ENCODE data around the gene FHL5. TPM values are rescaled to one million over a fixed set of nuclear protein-coding genes. Genes with fewer than 3 reads are reported as not detected.

Gene FHL5
- not detected for total RNA-seq

DNA sequence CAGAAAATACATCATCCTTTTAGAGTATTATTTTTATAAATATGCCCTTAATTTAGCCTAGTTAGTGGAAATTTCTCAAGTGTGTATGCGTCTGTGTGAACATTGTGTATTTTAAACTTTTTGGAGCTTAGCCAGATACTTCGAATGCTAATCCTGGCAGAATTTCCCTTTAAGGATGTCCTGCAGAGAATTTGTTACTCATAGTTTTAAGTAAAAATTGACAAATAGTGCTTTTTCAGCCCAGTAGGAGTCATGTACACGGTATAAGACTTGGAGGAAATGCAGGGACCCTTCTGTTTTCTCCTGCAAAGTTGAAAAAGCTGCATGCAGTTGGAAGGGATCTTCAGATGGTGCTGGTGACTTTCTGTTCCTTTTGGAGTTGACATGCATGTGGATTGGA is at the start of gene FHL5:
Gene FHL5, plus strand, starts transcription at position 243 of the 400 bp plus-strand sequence. CDS start 40,486 bp downstream, outside the sequence.
- TF ChIP-seq, protein P1, sequence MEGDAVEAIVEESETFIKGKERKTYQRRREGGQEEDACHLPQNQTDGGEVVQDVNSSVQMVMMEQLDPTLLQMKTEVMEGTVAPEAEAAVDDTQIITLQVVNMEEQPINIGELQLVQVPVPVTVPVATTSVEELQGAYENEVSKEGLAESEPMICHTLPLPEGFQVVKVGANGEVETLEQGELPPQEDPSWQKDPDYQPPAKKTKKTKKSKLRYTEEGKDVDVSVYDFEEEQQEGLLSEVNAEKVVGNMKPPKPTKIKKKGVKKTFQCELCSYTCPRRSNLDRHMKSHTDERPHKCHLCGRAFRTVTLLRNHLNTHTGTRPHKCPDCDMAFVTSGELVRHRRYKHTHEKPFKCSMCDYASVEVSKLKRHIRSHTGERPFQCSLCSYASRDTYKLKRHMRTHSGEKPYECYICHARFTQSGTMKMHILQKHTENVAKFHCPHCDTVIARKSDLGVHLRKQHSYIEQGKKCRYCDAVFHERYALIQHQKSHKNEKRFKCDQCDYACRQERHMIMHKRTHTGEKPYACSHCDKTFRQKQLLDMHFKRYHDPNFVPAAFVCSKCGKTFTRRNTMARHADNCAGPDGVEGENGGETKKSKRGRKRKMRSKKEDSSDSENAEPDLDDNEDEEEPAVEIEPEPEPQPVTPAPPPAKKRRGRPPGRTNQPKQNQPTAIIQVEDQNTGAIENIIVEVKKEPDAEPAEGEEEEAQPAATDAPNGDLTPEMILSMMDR (IDR thresholded peaks at IDR 0.05) = no peak
- Mint-ChIP-seq H3K4me3 (no peak within 1 kb of the TSS), H3K36me3 (ENCODE audit: low read depth) (no peaks in the 10 kb centered on the region), H3K27me3 (peaks cover 6% of the 10 kb centered on the region), H3K4me1 (ENCODE audit: low read depth) (peaks cover 3% of the 10 kb centered on the region), H3K27ac (no peak within 1 kb of the TSS), H3K9me3 (no peaks in the 10 kb centered on the region)
- intact Hi-C loops (cut with micrococcal nuclease) = no loop called here
- DNase-seq = no peak
- ATAC-seq = no peak
- ChIA-PET CTCF (interaction anchor here (1.3 kb wide), 1 partner anchor 10 kb away, joined by 3 read pairs; no protein-coding TSS in a partner anchor), POLR2A (no interaction called here)

DNA sequence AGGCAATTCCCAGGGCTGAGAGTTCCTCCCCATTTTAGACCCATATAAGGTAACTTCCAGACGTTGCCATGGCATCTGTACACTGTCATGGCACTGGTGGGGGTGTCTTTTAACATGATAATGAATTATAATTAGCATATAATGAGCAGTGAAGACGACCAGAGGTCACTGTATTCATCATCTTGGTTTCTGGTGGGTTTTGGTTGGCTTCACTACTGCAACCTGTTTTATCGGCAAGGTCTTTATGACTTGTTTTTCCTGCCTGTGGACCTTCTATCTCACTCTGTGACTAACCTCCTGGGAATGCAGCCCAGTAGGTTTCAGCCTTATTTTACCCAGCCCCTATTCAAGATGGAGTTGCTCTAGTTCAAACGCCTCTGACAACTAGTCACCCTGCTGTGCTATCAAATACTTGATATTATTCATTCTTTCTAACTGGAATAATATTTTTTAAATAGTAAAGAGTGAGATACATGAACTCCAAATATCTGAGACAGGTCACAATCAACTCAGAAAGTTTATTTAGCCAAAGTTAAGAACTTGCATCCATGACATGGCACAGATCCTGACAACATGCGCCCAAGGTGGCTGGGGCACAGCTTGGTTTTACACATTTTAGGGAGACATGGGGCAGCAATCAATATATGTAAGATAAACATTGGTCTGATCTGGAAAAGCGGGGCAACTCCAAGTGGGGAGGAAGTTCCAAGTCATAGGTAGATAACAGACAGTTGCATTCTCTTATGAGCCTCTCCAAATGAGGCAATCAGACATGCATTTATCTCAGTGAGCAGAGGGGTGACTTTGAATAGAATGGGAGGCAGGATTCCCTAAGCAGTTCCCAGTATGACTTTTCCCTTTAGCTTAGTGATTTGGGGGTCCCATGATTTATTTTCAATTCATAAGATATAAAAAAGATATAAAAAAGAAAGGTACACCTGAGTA is 42.5 kb upstream of the FHL5 start:
- ChIA-PET CTCF (no interaction called here), POLR2A (interaction anchor here (0.8 kb wide), 1 partner anchor 25 kb away, joined by 3 read pairs; no protein-coding TSS in a partner anchor)
- peaks cover 12% of the 10 kb centered on the region for H3K4me1 Mint-ChIP-seq (ENCODE audit: low read depth)
- DNase-seq (peak; percentile 17), ATAC-seq (no peak)
- H3K4me3 Mint-ChIP-seq = peak overlapping the region; percentile 98
- TF ChIP-seq, protein P1 (IDR thresholded peaks at IDR 0.05) = no peak
- H3K27me3 Mint-ChIP-seq = no peaks in the 10 kb centered on the region
- peaks cover 5% of the 10 kb centered on the region for H3K36me3 Mint-ChIP-seq (ENCODE audit: low read depth)
- peak overlapping the region; percentile 69 for H3K27ac Mint-ChIP-seq
- H3K9me3 Mint-ChIP-seq = no peaks in the 10 kb centered on the region
- intact Hi-C loops (cut with micrococcal nuclease) = loop anchor here (2.0 kb wide), 1 partner anchor 52 kb away; no protein-coding TSS in a partner anchor

DNA sequence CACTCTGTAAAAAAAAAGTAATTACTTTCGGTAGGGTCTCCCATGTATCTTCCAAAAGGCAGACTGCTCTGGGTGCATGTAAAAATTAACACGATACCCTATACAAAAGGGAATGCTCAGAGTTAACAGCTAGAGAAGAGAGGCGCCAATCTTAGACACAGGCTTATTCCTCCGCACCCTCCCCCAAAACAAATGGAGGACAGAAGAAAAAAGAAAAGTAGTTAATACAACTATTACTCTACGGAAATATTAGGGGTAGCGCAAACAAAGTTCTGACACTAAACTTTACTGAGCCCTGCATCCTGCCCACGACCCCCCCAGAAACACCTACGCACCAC is 41.7 kb upstream of the FHL5 start:
- intact Hi-C loops (cut with micrococcal nuclease) = loop anchor here (2.0 kb wide), 1 partner anchor 52 kb away; no protein-coding TSS in a partner anchor
- DNase-seq (no peak), ATAC-seq (peak; percentile 18)
- Mint-ChIP-seq H3K27me3 (no peaks in the 10 kb centered on the region), H3K4me3 (peak overlapping the region; percentile 98), H3K9me3 (no peaks in the 10 kb centered on the region), H3K36me3 (ENCODE audit: low read depth) (peaks cover 8% of the 10 kb centered on the region), H3K27ac (peak overlapping the region; percentile 99), H3K4me1 (ENCODE audit: low read depth) (peaks cover 15% of the 10 kb centered on the region)
- ChIA-PET CTCF (no interaction called here), POLR2A (interaction anchor here (0.8 kb wide), 1 partner anchor 24 kb away, joined by 3 read pairs; no protein-coding TSS in a partner anchor)
- TF ChIP-seq, protein P1 (IDR thresholded peaks at IDR 0.05) = no peak

DNA sequence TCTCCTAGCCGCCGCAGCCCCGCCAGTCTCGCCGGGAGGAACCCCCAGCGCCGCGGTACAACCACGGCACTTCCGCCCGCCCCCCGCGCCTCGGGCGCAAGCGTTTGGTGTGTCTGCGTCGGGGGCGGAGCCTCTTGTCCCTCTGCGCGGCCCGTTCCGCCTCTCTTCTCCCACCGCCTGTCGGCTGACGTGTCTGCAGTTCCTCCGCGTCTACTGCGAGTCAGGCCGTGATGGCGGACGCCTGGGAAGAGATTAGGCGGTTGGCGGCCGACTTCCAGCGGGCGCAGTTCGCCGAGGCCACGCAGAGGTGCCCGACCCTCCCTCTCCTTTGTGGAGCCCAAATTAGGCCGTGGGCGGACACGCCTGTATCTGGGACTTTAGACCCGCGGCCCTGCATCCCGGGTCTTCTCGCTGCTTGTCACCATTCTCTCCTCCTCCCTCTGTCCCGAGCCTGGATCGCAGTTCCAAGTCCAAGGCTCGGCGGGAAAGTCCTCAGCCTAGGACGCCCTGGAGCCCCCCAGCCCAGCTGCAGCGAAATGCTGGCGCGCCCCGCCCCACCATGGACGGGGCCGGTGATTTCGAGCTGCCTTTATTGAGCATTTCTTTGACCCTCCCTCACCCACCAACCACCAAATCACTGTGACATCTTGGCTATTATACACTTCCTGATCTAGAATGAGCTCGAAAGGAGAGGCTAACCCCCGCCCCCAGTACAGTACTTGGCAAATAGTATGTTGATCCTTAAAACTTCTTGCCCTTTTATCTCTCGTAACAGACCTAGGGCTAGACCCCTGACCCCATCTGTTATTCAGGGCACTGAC is 41.1 kb upstream of the FHL5 start, which contains the start of gene UFL1:
Gene UFL1, plus strand, starts transcription at position 163 of the 821 bp plus-strand sequence. Its CDS starts 68 bp downstream, at position 231.
- POLR2A ChIA-PET = interaction anchor here (1.1 kb wide), 1 partner anchor 11 kb away, joined by 4 read pairs; no protein-coding TSS in a partner anchor
- Mint-ChIP-seq H3K4me3 (peak within 1 kb of the TSS; percentile 98), H3K4me1 (ENCODE audit: low read depth) (peaks cover 16% of the 10 kb centered on the region), H3K27ac (peak within 1 kb of the TSS; percentile 99), H3K27me3 (no peaks in the 10 kb centered on the region), H3K36me3 (ENCODE audit: low read depth) (peaks cover 13% of the 10 kb centered on the region), H3K9me3 (no peaks in the 10 kb centered on the region)
- CTCF ChIA-PET = no interaction called here
- DNase-seq = peak; percentile 95
- intact Hi-C loops (cut with micrococcal nuclease) = loop anchor here (2.0 kb wide), 1 partner anchor 53 kb away; no protein-coding TSS in a partner anchor
- ATAC-seq = peak; percentile 96
- TF ChIP-seq, protein P1 (IDR thresholded peaks at IDR 0.05) = no peak

All from activated CD8-positive, alpha-beta T cell treated with anti-CD3 and anti-CD28 coated beads for 36 hours (primary cell).